CD4-positive, alpha-beta T cell treated with Interleukin-6 at 100 ng/mL for 8 hours (primary cell): Measurements from ENCODE around the gene TNNT2.

Experiments used
- DNase-seq: peaks from one replicate; pipeline ENCODE4 v3.0.0-alpha.2; 2020; ENCODE audit warnings: mixed read lengths, low spot score

Gene TNNT2

DNA sequence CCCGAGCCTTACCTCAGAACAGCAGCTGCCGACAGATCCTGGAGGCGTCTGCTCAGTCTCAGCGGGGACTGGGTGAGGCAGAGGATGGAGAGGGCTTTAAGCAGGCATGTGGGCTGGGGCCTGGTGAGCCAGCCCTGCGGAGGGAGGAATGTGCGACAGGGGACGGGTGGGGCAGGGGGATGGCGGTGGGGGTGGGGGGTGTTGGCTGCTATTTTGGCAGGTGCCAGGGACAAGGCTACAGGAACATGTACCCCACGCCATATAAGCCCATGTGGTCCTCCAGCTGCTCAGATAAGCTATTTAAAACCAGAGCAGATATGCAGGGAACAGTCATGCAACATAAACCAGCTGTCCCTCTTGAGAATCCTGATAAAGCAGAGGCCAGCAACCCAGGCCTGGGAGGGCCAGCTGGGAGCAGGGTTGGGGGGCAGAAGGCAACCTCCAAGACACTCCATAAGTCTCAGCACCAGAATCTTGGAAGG, at the start of gene TNNT2:
TNNT2 (minus strand) TSS at position 70 of the 482 bp plus-strand sequence. CDS start 4,426 bp downstream, outside the sequence.
- no peak for DNase-seq

DNA sequence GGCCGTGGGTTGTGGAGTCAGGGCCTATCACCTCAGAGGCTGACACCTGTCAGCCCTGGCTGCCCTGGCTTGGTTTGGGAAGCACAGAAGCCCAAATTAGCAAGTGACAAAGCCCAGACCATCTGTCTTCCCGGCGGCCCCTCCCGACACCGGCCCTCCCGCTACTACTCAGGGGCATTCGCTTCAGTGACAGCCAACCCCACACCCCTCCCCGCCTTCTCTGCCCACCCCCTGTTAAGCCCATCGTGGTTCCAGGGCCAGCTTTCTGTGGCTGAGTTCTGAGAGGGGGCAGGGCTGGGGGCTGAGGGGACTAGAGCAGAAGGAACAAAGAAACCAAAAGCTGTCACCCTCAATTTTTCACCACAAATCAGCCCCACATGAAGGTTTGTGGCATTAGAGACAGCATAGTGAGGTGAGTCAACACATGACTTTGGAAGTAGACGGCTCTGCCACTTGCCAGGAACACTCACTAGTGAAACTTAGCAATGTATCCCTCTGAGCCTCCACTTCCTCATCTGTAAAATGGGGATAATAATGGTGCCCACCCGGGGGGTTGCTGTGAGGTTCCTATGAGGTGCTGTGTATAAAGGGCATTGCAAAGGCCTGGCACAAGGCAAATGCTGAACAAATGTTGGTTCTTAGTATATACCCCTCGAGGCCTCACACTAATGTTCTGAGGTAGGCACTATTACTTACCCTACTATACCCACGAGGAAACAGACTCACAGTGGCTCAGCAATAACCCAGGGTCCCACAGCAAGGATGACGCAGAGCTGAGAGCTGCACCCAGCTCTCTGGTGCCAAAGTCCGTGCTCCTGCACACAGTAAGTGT, 49.2 kb upstream of the TNNT2 start:
- DNase-seq = no peak

DNA sequence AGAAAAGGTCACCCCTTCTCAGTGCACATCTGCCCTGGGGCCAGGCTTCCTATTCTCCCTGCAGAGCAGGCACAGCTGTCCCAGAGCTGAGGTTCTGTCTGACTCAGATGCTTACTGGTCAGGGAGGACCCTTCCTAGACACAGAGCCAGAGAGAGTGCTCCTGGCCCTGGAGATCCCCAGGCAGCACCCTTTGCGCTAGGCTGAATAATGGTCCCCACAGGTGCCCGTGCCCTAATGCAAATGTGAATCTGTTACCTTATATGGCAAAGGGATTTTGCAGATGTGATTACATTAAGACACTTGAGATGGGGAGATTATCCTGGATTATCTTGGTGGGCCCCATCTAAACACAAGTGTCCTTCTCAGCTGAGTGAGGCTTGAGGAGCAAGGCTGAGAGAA, 46.7 kb upstream of the TNNT2 start:
- no peak for DNase-seq

DNA sequence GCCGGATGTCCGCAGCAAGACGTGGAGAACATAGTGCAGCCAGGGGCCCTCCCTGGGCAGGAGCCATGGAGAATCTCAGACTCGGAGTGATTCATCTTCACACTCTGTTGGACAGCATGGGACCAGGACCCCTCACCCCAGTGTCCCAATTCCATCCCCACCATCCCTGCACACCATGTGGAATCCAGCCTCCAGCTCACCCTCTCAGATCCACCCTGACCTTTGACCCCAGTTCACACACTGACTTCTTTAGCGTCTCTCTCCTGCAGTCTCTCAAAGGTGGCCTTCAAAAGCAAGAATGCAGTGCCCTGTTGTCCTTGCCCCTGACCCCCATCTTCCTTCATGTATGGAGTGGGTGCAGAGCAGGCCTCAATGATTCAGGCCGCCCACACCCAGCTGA, 46.2 kb upstream of the TNNT2 start:
- no peak for DNase-seq

DNA sequence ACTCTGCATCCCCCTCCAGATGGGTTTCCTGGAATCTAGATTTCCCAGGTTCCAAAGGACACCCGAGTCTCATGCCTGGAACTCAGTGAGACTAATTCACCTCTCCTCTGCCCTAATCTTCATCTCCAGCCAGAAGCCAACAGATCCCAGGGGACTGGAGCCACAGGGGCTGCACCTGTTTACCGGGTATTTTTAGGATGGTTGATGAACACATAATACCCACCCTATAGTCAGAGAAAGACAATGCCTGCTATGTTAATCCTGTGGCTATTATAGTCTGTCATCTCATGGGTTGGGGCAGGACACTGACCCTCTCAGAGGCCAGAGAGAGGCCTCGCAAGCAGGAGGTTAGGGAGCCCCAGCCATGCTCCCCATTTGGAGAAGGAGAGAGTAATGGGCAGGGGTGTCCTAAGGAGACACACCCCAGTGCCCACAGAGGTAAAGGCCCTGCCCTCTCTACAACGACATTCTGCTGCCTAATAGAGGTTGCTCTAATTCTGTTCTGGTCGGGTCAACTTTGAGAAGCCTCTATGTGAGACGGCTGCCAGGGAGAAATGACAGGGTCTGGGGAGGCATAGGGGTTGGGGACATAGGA, 45.1 kb upstream of the TNNT2 start:
- DNase-seq = no peak

DNA sequence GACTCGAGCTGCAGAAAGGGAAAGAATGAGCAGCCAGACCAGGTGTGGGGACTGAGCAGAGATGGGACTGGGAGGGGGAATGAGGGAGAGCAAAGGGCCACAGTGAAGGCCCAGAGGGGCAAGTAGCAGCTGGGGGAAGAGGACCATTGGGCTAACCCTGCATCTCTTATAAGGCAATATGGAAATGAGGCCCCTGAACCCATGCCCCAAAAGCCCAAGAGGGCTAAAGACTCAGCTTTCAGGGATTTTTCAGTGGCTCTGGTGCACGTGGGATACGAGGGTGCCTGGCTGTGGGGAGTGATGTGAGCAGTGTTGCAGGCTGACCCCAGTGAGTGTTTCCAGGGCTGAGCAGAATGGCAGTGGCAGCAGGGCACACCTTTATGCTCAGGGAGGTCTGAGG, 44.5 kb upstream of the TNNT2 start:
- no peak for DNase-seq

DNA sequence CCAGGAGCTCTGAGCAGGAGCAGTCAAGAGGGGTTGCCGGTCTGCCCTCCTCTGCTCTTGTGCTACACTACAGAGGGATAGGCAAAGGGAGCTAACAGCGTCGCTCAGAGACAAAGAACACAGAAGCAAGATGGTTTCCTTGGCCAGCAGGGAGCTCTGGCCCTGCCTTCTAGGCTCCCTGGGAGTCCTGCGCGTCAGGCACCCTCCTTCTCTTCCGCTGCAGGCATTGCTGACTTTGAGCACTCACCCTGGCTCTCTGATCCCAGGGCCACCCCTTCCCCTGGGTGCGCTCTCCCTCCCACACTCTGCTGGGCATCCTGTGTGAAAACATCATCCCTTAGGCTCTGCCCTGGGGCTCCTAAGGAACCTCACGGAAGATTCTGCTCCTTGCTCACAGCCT, 43.6 kb upstream of the TNNT2 start:
- no peak for DNase-seq

DNA sequence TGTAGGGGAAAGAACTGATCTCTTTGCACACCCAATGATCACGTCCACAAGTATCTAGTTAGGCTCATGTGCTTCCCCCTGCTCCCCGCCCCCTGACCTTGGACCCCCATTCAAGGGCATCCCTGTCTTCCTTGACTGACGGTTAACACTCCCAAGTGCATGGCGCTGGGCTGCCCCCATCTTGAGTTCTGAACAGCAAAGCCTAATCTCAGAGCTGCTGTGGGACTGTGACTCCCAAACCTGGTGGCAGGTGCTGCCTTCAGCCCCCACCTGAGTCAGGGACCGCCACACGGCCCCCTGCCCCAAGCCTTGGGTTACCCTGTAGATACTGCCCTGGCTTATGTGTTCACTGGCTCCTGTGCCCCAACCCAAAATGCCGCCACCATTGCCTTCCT, 43.1 kb upstream of the TNNT2 start:
- no peak for DNase-seq

DNA sequence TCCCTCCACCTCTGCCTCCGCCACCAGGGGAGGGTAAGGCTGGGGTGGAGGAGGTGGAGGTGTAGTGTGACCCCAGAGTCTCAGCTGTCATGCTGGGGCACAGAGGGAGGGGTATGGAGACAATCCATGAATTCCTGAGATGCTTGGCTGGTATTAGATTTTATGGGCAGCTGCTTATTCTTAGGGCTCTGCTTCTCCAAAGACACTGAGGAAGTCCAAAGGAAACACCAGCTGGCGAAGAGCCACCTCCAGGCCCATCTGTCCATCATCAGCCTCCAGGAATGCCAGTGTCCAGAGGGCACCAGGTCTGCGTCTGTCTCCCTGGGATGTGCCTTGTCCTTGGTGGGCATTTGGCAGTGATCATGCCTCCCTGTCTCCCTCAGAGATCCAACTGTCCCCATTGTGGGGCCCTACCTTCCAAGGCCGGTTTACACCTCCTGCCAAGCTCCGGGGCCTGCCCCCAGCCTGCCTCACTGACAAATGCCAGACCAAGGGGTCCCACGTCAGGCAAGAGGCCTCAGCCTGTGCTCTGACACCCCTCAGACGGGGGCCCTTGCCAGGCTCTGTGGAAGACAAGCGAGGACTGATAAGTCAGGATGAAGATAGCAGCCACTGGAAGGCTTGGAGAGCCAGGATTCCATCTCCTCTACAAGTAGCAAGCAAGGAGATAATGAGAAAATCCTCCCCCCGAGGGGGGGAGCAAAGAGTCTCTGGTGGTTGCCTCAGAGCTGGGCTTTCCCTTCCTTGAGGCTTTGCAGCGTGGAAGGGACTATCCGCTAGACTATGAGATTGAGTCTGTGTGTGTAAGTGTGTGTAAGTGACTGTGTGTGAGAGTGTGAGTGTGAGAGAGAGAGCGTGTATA, 42.5 kb upstream of the TNNT2 start:
- DNase-seq = no peak

DNA sequence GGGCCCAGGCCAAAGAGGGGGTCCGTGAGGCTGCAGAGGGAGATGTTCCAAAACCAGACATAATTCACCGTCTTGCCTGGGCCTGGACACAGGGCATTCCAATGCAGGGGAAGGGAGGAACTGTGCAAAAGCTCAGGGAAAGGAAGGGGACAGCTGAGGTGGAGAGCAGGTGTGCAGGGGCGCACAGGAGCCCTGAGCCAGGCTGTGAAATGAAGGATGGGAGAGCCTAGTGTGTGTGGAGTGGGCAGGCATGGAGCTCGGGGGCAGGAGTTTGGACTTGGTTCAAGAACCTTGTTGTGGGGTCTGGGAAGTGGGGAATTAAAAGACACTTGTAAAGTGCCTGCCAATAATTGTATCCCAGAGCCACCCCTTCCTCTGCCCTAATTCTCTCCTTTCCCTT, 41.8 kb upstream of the TNNT2 start:
- no peak for DNase-seq

DNA sequence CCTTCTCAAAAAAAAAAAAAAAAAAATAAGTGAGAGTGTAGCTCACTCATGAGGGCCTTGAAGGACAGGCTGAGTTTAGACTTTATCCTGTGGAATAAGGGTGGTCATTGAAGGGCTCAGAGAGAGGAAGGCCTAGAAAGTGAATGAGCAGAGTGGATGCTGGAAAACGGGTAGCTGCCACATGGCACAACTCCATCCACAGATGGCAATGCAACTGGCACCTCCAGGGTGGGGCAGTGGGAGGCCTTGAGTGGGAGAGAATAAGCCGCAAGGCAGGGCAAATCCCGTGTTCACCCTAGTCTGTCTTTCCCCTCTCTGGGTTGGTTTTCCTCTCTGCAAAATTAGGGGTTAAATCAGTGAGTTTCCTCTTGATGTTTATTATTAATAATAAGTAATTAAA, 41.0 kb upstream of the TNNT2 start:
- DNase-seq = no peak

DNA sequence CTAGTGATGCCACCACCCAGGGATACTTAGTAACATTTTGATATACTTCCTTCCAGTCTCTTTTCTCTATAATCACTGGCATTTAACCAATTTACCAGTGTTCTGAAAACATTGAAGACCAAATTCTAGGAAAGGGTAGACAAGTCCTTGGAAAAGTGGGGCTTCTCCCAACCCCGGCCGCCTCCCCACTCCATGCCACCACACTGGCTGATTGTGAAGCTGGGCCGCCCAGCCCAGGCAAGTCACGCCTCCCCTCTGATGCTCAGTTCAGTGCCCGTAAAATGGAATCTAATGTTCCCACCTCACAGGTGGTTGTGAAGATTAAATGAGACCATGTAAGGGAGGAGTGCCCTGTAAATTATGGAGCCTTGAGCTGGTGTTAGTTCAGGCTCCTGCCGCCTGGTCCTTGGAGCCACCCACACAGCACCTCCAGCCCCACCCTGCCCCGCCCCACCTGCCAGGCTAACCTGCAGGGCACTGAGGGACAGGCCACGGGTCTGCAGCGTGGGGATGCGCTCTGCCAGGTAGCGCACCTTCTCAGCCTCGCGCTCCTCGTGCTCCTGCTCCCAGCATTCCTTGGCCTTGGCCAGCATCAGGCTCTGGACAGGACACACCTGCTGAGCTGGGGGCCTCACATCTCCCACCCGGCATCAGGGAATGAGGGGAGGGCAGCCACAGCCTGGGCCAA, 36.7 kb upstream of the TNNT2 start:
- DNase-seq = no peak

DNA sequence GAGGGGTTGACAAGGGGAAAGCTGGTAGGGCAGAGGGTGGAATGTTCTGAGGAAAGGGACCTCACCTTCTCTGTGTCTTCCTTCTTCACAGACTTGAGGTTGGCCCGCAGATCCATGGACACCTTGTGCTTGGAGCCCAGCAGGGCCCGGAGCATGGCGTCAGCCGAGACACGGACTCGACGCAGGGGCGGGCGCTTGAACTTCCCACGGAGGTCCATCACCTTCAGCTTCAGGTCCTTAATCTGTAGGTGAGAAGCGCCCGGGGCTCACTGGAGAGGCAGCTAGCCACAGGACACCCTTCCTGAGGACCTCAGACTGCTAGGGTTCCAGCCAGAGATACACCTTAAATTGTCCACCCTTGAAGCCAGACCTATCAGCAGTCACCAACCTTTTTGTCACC, 33.8 kb upstream of the TNNT2 start:
- no peak for DNase-seq

DNA sequence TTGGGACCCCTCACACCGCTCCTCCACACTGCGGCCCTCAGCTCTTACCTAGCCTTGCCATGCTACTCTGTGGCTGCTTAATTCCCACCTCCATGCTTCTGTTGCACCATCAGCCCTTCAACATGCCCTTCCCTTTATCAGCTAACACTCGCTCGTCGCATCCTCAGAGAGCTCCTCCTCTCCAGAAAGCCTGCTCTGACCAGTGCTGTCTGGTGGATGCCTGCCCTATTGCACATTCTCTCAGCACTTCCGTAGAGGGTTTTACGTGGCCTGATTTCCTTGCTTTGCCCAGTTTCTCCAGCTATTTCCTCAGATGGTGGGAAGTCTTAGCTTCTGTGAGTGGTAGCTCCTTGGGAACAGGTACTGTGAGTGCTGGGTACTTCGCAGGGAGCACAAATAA, 32.0 kb upstream of the TNNT2 start:
- DNase-seq = no peak

DNA sequence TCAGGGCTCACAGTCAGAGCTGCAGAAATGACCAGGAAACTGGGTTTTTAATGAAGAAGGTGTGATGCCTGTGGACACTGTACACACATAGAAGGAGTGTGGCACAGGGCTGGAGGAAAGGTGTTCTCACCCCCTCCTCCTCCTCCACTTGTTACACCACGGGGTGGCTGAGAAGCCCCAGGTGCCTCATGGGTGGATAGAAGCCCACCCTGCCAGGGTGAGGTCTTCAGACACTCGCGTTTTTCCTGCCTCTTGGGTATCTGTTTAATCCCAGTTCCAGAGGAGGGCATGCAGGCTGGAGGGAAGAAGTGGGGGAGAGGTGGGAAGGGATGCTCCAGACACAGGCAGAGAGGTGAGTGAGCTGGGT, 31.3 kb upstream of the TNNT2 start:
- DNase-seq = no peak

DNA sequence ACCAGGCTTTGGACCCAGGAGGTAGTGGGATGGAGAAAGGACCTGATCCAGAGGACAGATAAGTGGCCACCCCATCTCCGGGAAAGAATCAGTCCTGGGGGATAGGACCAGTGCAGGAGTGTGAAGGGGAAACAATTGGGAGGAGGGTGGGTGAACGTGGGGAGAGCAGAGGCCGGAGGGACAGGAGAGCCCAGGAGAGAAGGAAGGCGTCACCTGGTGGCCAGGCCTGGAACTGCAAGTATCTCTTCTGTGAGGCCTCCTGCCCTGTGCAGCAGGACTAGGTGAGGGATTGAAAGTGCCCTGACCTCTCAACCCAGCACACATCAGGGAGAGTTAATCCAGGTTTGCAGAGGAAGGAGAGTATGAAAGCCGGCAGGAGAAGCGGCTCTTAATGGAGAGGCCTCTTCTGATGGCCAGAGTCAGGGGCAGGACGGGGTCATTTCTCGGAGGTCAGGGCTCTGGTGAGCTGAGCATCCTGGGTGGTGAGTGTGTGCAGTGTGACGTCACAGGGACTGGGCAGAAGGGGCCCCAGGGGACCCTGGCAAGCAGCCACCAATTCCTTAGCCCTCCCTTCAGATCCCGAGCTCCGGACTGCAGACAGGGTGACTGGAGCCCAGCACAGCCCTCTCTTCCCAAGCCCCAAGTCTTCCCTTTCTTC, 30.8 kb upstream of the TNNT2 start:
- DNase-seq = peak; percentile 44

DNA sequence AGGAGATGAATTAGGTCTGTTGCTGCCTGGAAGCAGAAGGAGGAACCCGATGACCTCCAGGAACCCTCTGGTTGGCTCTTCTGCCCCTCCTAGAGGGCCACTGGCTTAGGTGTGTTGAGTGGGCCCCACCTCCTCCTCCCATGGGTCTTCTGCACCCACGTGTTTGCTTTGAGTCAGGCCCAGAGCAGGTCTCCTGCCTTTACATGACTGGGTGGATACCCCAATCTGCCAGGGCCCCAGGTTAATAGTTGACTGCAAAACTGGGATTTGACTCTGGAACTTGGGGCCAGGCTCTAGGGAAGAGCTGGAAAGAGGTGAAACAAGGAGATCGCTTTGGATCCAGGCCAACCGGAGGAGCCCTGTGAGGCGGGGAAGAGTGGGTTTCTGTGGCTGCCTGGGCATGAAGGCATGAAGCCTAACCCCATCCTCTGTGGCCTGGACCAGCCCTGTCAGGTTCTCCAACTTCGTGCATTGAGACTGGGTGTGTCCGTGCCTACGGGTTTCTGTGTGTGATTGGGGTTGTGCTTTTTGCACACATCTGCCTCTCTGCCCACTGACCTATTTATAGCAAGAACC, 29.4 kb upstream of the TNNT2 start:
- DNase-seq = no peak

DNA sequence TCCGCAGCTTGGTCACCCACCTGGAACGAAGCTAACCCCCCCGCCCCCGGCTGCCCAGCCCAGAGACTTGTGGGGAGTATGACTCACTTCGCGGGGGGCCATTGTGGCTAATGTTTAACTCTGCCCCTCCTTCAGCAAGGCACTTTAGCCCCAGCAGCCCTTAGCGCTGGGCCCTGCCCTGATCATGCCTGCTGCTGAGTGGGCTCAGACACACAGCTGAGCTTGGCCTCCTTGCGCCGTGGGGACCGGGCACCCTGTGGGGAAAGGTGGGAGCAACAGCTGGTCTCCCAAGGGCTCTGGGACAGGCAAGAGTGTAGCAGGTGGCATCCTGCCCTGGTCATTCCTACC, 28.0 kb upstream of the TNNT2 start:
- DNase-seq = no peak

DNA sequence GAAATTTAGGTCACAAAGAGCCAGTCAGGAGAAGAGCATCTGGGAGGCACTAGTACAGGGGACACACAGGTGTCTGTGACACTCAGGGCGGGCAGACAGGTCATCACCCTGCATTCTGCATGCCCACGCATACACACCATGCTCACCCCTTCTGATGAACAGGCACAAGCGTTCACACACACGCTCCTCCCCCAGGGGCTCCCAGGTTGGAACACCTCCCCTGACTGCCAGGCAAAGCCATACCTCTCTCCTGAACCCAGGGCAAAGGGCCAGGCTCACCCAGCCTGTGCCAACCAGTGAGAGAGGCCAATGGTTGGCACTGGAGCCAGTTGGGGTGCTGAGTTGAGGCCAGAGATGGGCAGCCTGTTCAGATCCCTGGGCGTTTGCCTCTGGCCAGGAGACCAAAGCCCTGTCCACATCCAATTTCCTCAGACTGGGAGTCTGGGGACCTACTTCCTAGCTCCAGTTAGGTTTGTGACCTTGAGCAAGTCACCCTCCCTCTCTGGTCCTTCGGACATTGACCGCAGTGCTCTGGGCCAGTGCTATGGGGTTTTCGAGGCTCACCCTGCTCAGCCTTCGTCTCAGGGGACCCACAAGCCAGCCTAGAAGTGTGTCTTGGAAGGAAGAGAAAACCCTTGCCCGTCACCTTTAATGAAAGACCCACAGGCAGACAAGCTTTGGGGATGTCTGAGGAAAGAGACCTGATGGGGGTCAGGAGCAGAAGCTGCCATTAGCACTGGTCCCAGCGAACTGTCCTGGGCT, 27.4 kb upstream of the TNNT2 start:
- DNase-seq = no peak

DNA sequence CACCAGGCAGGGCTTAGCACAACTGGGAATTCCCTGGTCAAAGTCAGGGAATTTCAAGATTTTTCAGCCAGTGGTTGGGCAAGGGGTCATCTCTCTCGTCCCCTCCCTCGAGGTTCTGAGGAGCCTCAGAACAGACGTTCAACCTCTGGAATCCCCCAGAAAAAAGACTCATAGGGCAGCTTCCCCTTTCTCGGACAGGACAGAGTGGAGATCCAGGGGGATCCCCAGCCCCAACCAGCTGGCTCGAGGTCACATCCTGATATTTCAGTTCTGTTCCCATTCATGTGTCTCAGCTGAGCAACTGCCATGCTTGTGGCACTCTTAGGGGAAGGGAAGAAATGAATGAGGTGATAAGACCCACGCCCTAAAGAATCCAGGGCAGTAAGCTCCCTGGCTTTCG, 26.6 kb upstream of the TNNT2 start:
- DNase-seq = no peak

DNA sequence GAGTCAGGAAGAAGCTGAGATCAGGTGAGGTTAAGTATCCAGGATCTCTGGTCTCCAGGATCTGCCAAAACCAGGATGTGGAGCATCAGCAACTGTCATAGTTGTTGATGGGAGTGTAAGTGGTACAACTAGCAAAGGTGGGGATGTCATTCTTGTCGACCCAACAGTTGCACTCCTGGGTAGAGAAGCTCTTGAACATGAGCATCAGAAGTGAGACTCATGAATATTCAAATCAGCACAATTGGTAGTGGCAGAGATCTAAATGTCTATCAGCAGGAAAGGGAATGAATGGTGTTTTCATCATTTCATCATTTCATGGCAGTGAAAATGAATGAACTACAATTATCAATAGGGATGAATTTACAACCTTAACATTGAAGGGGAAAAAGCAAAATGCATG, 25.9 kb upstream of the TNNT2 start:
- no peak for DNase-seq
